Measurements from ENCODE around the gene AMMECR1.
"Not testable (repeated sequence)": the region's sequence is repeated elsewhere in the genome, so short reads cannot be mapped to it uniquely, and the experiment has no call there.

AMMECR1 gene

DNA sequence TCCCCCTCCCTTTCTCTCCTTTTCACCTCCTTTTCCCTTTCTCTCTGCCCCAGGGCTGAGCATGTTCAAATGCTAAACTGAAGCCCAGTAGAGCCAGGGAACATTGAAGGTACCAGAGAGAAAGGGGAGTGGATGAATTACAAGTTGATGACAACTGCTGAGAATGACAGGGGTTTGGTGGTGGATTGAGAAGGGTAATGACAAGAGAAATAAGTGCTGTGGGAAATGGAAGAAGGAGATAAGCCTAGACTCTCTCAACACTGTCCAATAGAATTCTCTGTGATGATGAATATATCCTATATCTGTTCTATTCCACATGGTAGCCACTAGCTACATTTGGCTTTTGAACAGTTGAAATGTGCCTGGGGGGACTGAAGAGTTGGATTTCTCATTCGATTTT, 160.4 kb downstream of the AMMECR1 start:
- H3K27me3 ChIP-seq (ENCODE audit: insufficient read depth, low read depth) = no peaks in the 10 kb centered on the region
- no peaks in the 10 kb centered on the region for H3K36me3 ChIP-seq (ENCODE audit: insufficient read depth)
- TF ChIP-seq, protein P1, sequence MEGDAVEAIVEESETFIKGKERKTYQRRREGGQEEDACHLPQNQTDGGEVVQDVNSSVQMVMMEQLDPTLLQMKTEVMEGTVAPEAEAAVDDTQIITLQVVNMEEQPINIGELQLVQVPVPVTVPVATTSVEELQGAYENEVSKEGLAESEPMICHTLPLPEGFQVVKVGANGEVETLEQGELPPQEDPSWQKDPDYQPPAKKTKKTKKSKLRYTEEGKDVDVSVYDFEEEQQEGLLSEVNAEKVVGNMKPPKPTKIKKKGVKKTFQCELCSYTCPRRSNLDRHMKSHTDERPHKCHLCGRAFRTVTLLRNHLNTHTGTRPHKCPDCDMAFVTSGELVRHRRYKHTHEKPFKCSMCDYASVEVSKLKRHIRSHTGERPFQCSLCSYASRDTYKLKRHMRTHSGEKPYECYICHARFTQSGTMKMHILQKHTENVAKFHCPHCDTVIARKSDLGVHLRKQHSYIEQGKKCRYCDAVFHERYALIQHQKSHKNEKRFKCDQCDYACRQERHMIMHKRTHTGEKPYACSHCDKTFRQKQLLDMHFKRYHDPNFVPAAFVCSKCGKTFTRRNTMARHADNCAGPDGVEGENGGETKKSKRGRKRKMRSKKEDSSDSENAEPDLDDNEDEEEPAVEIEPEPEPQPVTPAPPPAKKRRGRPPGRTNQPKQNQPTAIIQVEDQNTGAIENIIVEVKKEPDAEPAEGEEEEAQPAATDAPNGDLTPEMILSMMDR (conservative IDR thresholded peaks at IDR 0.05; ENCODE audit: low read depth, low read length) = no peak
- H3K4me2 ChIP-seq = no peak overlapping the region
- H4K20me1 ChIP-seq (ENCODE audit: insufficient read depth) = no peaks in the 10 kb centered on the region
- no peak overlapping the region for H3K9ac ChIP-seq
- no peak overlapping the region for H2AFZ ChIP-seq (ENCODE audit: low read depth)
- peaks cover 26% of the 10 kb centered on the region for H3K4me1 ChIP-seq (ENCODE audit: low read depth, poor library complexity, severe bottlenecking)
- H3K79me2 ChIP-seq (ENCODE audit: insufficient read depth, low read depth) = no peaks in the 10 kb centered on the region
- H3K27ac ChIP-seq = no peak overlapping the region
- no peak overlapping the region for H3K4me3 ChIP-seq (IDR thresholded peaks at IDR 0.05; ENCODE audit: insufficient read depth, low read depth, low read length)

DNA sequence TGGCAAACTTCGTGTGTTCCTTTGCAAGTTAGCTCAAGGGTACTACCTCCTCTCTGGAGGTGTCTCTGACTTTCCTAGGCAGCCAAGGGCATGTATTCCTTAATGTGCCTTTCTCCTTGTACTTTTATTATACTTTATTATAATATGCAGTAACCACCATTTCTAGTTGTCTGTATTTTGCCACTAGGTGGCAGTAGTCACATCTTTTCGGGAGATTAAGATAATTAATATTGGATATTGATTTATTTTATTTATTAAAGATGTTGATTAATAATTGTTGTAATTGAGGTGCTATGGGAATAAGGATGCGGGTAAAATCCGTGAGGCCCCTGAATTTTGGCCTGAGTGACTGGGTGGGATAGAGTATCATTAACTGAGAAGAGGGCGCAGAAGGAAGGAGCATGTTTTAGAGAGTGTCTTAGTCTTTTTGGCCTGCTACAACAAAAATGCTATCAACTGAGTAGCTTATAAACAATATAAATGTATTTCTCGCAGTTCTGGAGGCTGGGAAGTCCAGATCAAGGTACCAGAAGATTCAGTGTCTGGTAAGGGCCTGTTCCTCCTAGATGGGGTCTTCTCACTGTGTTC, 161.6 kb downstream of the AMMECR1 start:
- TF ChIP-seq, protein P1 (conservative IDR thresholded peaks at IDR 0.05; ENCODE audit: low read depth, low read length) = peak; percentile 64
- Histone ChIP-seq H3K79me2 (ENCODE audit: insufficient read depth, low read depth) (no peaks in the 10 kb centered on the region), H3K27me3 (ENCODE audit: insufficient read depth, low read depth) (no peaks in the 10 kb centered on the region)

DNA sequence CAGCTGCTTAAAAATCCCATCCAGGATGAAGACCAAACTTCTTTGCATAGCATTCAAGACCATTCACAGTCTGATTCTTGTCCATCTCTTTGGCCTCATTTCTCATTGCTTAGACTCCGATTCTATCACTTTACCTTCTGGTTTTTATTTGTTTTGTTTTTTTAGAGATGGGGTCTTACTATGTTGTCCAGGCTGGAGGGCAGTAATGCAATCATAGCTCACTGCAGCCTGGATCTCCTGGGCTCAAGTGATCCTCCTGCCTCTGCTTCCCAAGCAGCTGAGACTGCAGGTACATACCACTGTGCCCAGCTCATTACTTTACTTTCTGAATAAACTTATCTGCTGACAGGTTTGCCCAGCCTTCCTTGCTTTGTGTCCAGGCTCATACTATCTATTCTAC, 162.1 kb downstream of the AMMECR1 start:
- H4K20me1 ChIP-seq (ENCODE audit: insufficient read depth) = no peaks in the 10 kb centered on the region

More for the DNA sequence above, 161.6 kb downstream of the AMMECR1 start:
- Histone ChIP-seq H4K20me1 (ENCODE audit: insufficient read depth) (no peaks in the 10 kb centered on the region), H3K4me3 (IDR thresholded peaks at IDR 0.05; ENCODE audit: insufficient read depth, low read depth, low read length) (no peak overlapping the region), H3K4me2 (no peak overlapping the region), H3K4me1 (ENCODE audit: low read depth, poor library complexity, severe bottlenecking) (peaks cover 26% of the 10 kb centered on the region), H3K36me3 (ENCODE audit: insufficient read depth) (no peaks in the 10 kb centered on the region), H3K9ac (no peak overlapping the region), H3K27ac (no peak overlapping the region), H2AFZ (ENCODE audit: low read depth) (no peak overlapping the region)

DNA sequence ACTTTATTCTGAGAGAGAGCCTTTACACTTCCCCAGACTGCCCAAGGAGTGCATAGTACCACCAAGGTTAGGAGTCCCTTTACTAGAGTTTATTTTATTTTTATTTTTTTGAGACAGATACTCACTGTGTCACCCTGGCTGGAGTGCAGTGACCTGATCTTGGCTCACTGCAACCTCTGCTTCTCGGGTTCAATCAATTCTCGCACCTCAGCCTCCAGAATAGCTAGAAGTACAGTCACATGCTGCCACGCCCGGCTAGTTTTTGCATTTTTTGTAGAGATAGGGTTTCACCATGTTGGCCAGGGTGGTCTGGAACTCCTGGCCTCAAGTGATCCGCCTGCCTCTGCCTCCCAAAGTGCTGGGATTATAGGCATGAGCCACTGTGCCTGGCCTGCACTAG, 163.6 kb downstream of the AMMECR1 start:
- H3K27me3 ChIP-seq (ENCODE audit: insufficient read depth, low read depth) = not testable (repeated sequence)

More for the DNA sequence above, 162.1 kb downstream of the AMMECR1 start:
- peaks cover 21% of the 10 kb centered on the region for H3K4me1 ChIP-seq (ENCODE audit: low read depth, poor library complexity, severe bottlenecking)
- no peaks in the 10 kb centered on the region for H3K79me2 ChIP-seq (ENCODE audit: insufficient read depth, low read depth)
- H3K4me3 ChIP-seq (IDR thresholded peaks at IDR 0.05; ENCODE audit: insufficient read depth, low read depth, low read length) = no peak overlapping the region
- no peak overlapping the region for H3K27ac ChIP-seq
- TF ChIP-seq, protein P1 (conservative IDR thresholded peaks at IDR 0.05; ENCODE audit: low read depth, low read length) = no peak
- no peak overlapping the region for H2AFZ ChIP-seq (ENCODE audit: low read depth)
- H3K27me3 ChIP-seq (ENCODE audit: insufficient read depth, low read depth) = no peaks in the 10 kb centered on the region
- no peaks in the 10 kb centered on the region for H3K36me3 ChIP-seq (ENCODE audit: insufficient read depth)
- H3K9ac ChIP-seq = no peak overlapping the region
- H3K4me2 ChIP-seq = no peak overlapping the region

DNA sequence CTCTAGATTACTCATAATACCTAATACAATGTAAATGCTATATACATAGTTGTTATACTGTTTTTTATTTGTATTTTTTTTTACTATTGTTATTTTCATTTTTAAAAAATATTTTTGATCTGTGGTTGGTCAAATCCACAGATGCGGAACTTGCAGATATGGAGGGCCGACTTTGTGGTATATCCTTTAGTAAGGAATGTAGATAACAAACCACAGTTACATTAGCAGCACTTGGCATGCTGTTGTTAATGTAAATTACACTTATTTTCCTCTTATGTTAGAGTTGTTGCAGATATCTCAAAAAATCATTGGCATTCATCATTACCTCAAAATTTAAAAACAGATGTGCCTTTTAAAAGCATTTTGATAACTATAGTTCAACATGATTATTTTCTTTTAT, 164.0 kb downstream of the AMMECR1 start:
- no peak overlapping the region for H3K27ac ChIP-seq
- H3K79me2 ChIP-seq (ENCODE audit: insufficient read depth, low read depth) = no peaks in the 10 kb centered on the region
- TF ChIP-seq, protein P1 (conservative IDR thresholded peaks at IDR 0.05; ENCODE audit: low read depth, low read length) = no peak
- H4K20me1 ChIP-seq (ENCODE audit: insufficient read depth) = no peaks in the 10 kb centered on the region
- H2AFZ ChIP-seq (ENCODE audit: low read depth) = no peak overlapping the region
- no peak overlapping the region for H3K9ac ChIP-seq
- H3K4me1 ChIP-seq (ENCODE audit: low read depth, poor library complexity, severe bottlenecking) = peaks cover 3% of the 10 kb centered on the region
- no peaks in the 10 kb centered on the region for H3K36me3 ChIP-seq (ENCODE audit: insufficient read depth)
- H3K4me3 ChIP-seq (IDR thresholded peaks at IDR 0.05; ENCODE audit: insufficient read depth, low read depth, low read length) = no peak overlapping the region
- no peak overlapping the region for H3K4me2 ChIP-seq
- H3K27me3 ChIP-seq (ENCODE audit: insufficient read depth, low read depth) = no peaks in the 10 kb centered on the region

More for the DNA sequence above, 163.6 kb downstream of the AMMECR1 start:
- H2AFZ ChIP-seq (ENCODE audit: low read depth); H3K79me2 ChIP-seq (ENCODE audit: insufficient read depth, low read depth); H3K36me3 ChIP-seq (ENCODE audit: insufficient read depth); H3K4me1 ChIP-seq (ENCODE audit: low read depth, poor library complexity, severe bottlenecking); H4K20me1 ChIP-seq (ENCODE audit: insufficient read depth); H3K27ac ChIP-seq; H3K4me2 ChIP-seq; H3K9ac ChIP-seq; H3K4me3 ChIP-seq (IDR thresholded peaks at IDR 0.05; ENCODE audit: insufficient read depth, low read depth, low read length): not testable (repeated sequence)
